Mesothelial cell of epicardium (in vitro differentiated cells): ENCODE results near the gene IL20RA. TPM values are rescaled to one million over a fixed set of nuclear protein-coding genes. Genes with fewer than 3 reads are reported as not detected.
A peak's percentile ranks its signal among the peaks of the same experiment; 100 is the strongest.

Experiments
- DNase-seq, 2 experiments: peaks; one replicate each; pipeline ENCODE4 v3.0.0; 2021; ENCODE audit warnings: low spot score in 2 of 2; ENCODE audit not compliant: unreplicated experiment in 2 of 2
- H3K27ac Mint-ChIP-seq: 2 replicates; pipeline ENCODE4 v1.8.0; 2021; ENCODE audit warnings: mixed read lengths
- H3K27me3 Mint-ChIP-seq: 2 replicates; pipeline ENCODE4 v1.8.0; 2021; ENCODE audit warnings: low read depth, mixed read lengths
- H3K36me3 Mint-ChIP-seq: 2 replicates; pipeline ENCODE4 v1.8.0; 2021; ENCODE audit warnings: mixed read lengths
- H3K4me1 Mint-ChIP-seq: 2 replicates; pipeline ENCODE4 v1.8.0; 2021; ENCODE audit warnings: mixed read lengths
- H3K4me3 Mint-ChIP-seq: 2 replicates; pipeline ENCODE4 v1.8.0; 2021; ENCODE audit warnings: mild to moderate bottlenecking, moderate library complexity, mixed read lengths
- H3K9me3 Mint-ChIP-seq: 2 replicates; pipeline ENCODE4 v1.8.0; 2021; ENCODE audit warnings: mixed read lengths
- CTCF ChIP-seq: fragments of 200-600 bp; sonication (generic); IDR thresholded peaks from one replicate; pipeline ENCODE4 v1.5.0; 2021; ENCODE audit warnings: antibody characterized with exemption; ENCODE audit not compliant: unreplicated experiment
- total RNA-seq: library from RNA; stranded (reverse); gene quantifications from 3 replicates; pipeline ENCODE4 v1.2.1, GENCODE V29; 2021

Gene IL20RA
- total RNA-seq, 1 donor from 2014 or later = 2.1 TPM

- H3K27me3 Mint-ChIP-seq = peaks cover 2% of the 10 kb centered on the region
- H3K4me3 Mint-ChIP-seq = no peak overlapping the region
- H3K4me1 Mint-ChIP-seq = peaks cover 4% of the 10 kb centered on the region
- no peak overlapping the region for H3K27ac Mint-ChIP-seq
- DNase-seq = peak in 1 of 2 experiments; percentile 65
- H3K36me3 Mint-ChIP-seq = no peaks in the 10 kb centered on the region
- no peaks in the 10 kb centered on the region for H3K9me3 Mint-ChIP-seq
- TF ChIP-seq CTCF = no peak
Observed at GRCh38 chr6:136967876-136968752, 76.7 kb downstream of the IL20RA start.

- TF ChIP-seq CTCF = no peak
- no peaks in the 10 kb centered on the region for H3K9me3 Mint-ChIP-seq
- no peak for DNase-seq
- H3K27me3 Mint-ChIP-seq = peaks cover 2% of the 10 kb centered on the region
- no peak overlapping the region for H3K27ac Mint-ChIP-seq
- no peak overlapping the region for H3K4me3 Mint-ChIP-seq
- H3K36me3 Mint-ChIP-seq = no peaks in the 10 kb centered on the region
- H3K4me1 Mint-ChIP-seq = peaks cover 8% of the 10 kb centered on the region
Observed at GRCh38 chr6:136964398-136964797, 80.4 kb downstream of the IL20RA start.

GRCh38 chr6:136963259-136963658 lies 81.5 kb downstream of the IL20RA start:
- peaks cover 5% of the 10 kb centered on the region for H3K27me3 Mint-ChIP-seq
- no peaks in the 10 kb centered on the region for H3K9me3 Mint-ChIP-seq
- no peak overlapping the region for H3K27ac Mint-ChIP-seq
- no peak overlapping the region for H3K4me3 Mint-ChIP-seq
- TF ChIP-seq CTCF = no peak
- H3K4me1 Mint-ChIP-seq = peaks cover 7% of the 10 kb centered on the region
- no peak for DNase-seq
- no peaks in the 10 kb centered on the region for H3K36me3 Mint-ChIP-seq

GRCh38 chr6:136962661-136963060 lies 82.1 kb downstream of the IL20RA start:
- no peak overlapping the region for H3K27ac Mint-ChIP-seq
- H3K4me3 Mint-ChIP-seq = no peak overlapping the region
- no peak for DNase-seq
- H3K4me1 Mint-ChIP-seq = peaks cover 6% of the 10 kb centered on the region
- H3K36me3 Mint-ChIP-seq = no peaks in the 10 kb centered on the region
- peaks cover 5% of the 10 kb centered on the region for H3K27me3 Mint-ChIP-seq
- H3K9me3 Mint-ChIP-seq = no peaks in the 10 kb centered on the region
- no peak for TF ChIP-seq CTCF

GRCh38 chr6:136961848-136962247 lies 82.9 kb downstream of the IL20RA start:
- TF ChIP-seq CTCF = no peak
- Mint-ChIP-seq H3K27me3 (peaks cover 6% of the 10 kb centered on the region), H3K4me1 (peaks cover 10% of the 10 kb centered on the region), H3K9me3 (no peaks in the 10 kb centered on the region), H3K36me3 (no peaks in the 10 kb centered on the region), H3K27ac (no peak overlapping the region), H3K4me3 (no peak overlapping the region)
- DNase-seq = no peak
